ENCODE measurements around the gene XRCC1. TPM values are rescaled to one million over a fixed set of nuclear protein-coding genes. Genes with fewer than 3 reads are reported as not detected.

XRCC1 gene
- total RNA-seq, 4 donors from 2014 or later, result 29.6 to 38.8 (median 31.3) TPM

- Histone ChIP-seq H3K27me3 (no peaks in the 10 kb centered on the region), H3K36me3 (peaks cover 5 to 8% of the 10 kb centered on the region in 2 donors), H3K4me1 (peaks cover 10 to 11% of the 10 kb centered on the region in 2 donors), H3K27ac (no peak overlapping the region), H3K9me3 (no peaks in the 10 kb centered on the region), H3K4me3 (replicated peaks in 1 of 3) (no peak overlapping the region)
- DNase-seq, result no peak
- TF ChIP-seq CTCF (IDR thresholded peaks at IDR 0.05) (no peak), POLR2A (IDR thresholded peaks at IDR 0.05) (no peak)
- WGBS, 2 donors, result 89 to 93% methylated on average over 6 of the region's 6 CpGs
- intact Hi-C loops (cut with DNase I), result no loop called here
These were observed 41.6 kb upstream of the XRCC1 start for GRCh38 chr19:43616954-43617353.

GRCh38 chr19:43616306-43616705 is 41.0 kb upstream of the XRCC1 start:
- WGBS, 2 donors, result 75 to 95% methylated on average over 1 of the region's 1 CpG
- DNase-seq, result no peak
- Histone ChIP-seq H3K9me3 (no peaks in the 10 kb centered on the region), H3K36me3 (peaks cover 5 to 8% of the 10 kb centered on the region in 2 donors), H3K4me1 (peaks cover 10 to 11% of the 10 kb centered on the region in 2 donors), H3K4me3 (replicated peaks in 1 of 3) (no peak overlapping the region), H3K27ac (no peak overlapping the region), H3K27me3 (no peaks in the 10 kb centered on the region)
- intact Hi-C loops (cut with DNase I), result no loop called here
- TF ChIP-seq CTCF (IDR thresholded peaks at IDR 0.05), result no peak
- no peak for TF ChIP-seq POLR2A (IDR thresholded peaks at IDR 0.05)

- Histone ChIP-seq H3K27ac (no peak overlapping the region), H3K4me1 (peaks cover 0 to 4% of the 10 kb centered on the region in 2 donors), H3K9me3 (no peaks in the 10 kb centered on the region), H3K27me3 (no peaks in the 10 kb centered on the region), H3K4me3 (replicated peaks in 1 of 3) (no peak overlapping the region), H3K36me3 (peaks cover 5 to 14% of the 10 kb centered on the region in 2 donors)
- WGBS, 2 donors, result 95 to 96% methylated on average over 12 of the region's 12 CpGs
- TF ChIP-seq POLR2A (IDR thresholded peaks at IDR 0.05) (no peak), CTCF (IDR thresholded peaks at IDR 0.05) (no peak)
- intact Hi-C loops (cut with DNase I), result no loop called here
- no peak for DNase-seq
These were observed 37.0 kb upstream of the XRCC1 start for GRCh38 chr19:43612374-43612773.

GRCh38 chr19:43611788-43612187 is 36.5 kb upstream of the XRCC1 start, which contains the start of gene SRRM5:
TSS of gene SRRM5 (plus strand) at chr19:43612088. CDS start at chr19:43612122, 34 bp downstream.
- 93 to 98% methylated on average over 3 of the region's 3 CpGs for WGBS, 2 donors
- Histone ChIP-seq H3K27ac (no peak within 1 kb of the TSS), H3K4me1 (peaks cover 0 to 4% of the 10 kb centered on the region in 2 donors), H3K27me3 (no peaks in the 10 kb centered on the region), H3K4me3 (replicated peaks in 1 of 3) (no peak within 1 kb of the TSS), H3K9me3 (no peaks in the 10 kb centered on the region), H3K36me3 (peaks cover 5 to 14% of the 10 kb centered on the region in 2 donors)
- no peak for DNase-seq
- no peak for TF ChIP-seq CTCF (IDR thresholded peaks at IDR 0.05)
- no peak for TF ChIP-seq POLR2A (IDR thresholded peaks at IDR 0.05)
- intact Hi-C loops (cut with DNase I), result no loop called here

GRCh38 chr19:43610493-43610892 is 35.2 kb upstream of the XRCC1 start:
- no peak overlapping the region for H3K27ac ChIP-seq
- intact Hi-C loops (cut with DNase I), result no loop called here

More at GRCh38 chr19:43610493-43610892, 35.2 kb upstream of the XRCC1 start:
- no peaks in the 10 kb centered on the region for H3K27me3 ChIP-seq
- no peaks in the 10 kb centered on the region for H3K9me3 ChIP-seq
- WGBS, 2 donors, result 62 to 86% methylated on average over 3 of the region's 3 CpGs
- DNase-seq, result no peak
- H3K4me1 ChIP-seq, result peaks cover 0 to 1% of the 10 kb centered on the region in 2 donors
- no peak overlapping the region for H3K4me3 ChIP-seq (replicated peaks in 1 of 3)
- TF ChIP-seq CTCF (IDR thresholded peaks at IDR 0.05) (no peak), POLR2A (IDR thresholded peaks at IDR 0.05) (no peak)
- peaks cover 5 to 14% of the 10 kb centered on the region in 2 donors for H3K36me3 ChIP-seq

Measured in thyroid gland (tissue), 4 donors.